ENCODE results near the gene ABCC1. TPM values are rescaled to one million over a fixed set of nuclear protein-coding genes. Genes with fewer than 3 reads are reported as not detected.

Gene ABCC1
- total RNA-seq, 2 donors from 2014 or later: 22.0 to 22.2 TPM

DNA sequence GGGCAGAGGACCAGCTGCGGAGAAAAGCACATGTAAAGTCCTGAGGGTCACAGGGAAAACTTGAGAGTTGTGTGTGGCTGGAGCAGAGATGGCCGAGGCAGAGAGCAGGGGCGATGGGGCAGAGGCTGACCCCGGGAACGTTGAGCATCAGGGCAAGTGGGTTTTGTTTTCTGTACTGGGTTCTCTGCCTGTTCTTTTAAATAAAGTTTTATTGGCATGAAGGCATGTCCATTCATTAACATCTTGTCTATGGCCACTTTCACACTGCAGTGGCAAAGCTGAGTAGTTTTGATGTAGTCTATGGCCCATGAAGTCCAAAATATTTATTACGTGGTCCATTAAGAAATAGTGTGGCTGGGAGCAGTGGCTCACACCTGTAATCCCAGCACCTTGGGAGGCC lies 64.4 kb downstream of the ABCC1 start:
- no peak for DNase-seq
- Histone ChIP-seq H3K4me3 (no peak overlapping the region), H3K4me1 (no peaks in the 10 kb centered on the region), H3K9me3 (no peaks in the 10 kb centered on the region), H3K27ac (no peak overlapping the region), H3K27me3 (no peaks in the 10 kb centered on the region), H3K9ac (ENCODE audit: low read depth in 2 of 2, low read length in 2 of 2) (no peak overlapping the region), H3K36me3 (no peaks in the 10 kb centered on the region)
- TF ChIP-seq, protein P1, sequence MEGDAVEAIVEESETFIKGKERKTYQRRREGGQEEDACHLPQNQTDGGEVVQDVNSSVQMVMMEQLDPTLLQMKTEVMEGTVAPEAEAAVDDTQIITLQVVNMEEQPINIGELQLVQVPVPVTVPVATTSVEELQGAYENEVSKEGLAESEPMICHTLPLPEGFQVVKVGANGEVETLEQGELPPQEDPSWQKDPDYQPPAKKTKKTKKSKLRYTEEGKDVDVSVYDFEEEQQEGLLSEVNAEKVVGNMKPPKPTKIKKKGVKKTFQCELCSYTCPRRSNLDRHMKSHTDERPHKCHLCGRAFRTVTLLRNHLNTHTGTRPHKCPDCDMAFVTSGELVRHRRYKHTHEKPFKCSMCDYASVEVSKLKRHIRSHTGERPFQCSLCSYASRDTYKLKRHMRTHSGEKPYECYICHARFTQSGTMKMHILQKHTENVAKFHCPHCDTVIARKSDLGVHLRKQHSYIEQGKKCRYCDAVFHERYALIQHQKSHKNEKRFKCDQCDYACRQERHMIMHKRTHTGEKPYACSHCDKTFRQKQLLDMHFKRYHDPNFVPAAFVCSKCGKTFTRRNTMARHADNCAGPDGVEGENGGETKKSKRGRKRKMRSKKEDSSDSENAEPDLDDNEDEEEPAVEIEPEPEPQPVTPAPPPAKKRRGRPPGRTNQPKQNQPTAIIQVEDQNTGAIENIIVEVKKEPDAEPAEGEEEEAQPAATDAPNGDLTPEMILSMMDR (IDR thresholded peaks at IDR 0.05): no peak
- intact Hi-C loops (cut with DNase I): loop anchor here (10.0 kb wide), 1 partner anchor 59 kb away; no protein-coding TSS in a partner anchor

DNA sequence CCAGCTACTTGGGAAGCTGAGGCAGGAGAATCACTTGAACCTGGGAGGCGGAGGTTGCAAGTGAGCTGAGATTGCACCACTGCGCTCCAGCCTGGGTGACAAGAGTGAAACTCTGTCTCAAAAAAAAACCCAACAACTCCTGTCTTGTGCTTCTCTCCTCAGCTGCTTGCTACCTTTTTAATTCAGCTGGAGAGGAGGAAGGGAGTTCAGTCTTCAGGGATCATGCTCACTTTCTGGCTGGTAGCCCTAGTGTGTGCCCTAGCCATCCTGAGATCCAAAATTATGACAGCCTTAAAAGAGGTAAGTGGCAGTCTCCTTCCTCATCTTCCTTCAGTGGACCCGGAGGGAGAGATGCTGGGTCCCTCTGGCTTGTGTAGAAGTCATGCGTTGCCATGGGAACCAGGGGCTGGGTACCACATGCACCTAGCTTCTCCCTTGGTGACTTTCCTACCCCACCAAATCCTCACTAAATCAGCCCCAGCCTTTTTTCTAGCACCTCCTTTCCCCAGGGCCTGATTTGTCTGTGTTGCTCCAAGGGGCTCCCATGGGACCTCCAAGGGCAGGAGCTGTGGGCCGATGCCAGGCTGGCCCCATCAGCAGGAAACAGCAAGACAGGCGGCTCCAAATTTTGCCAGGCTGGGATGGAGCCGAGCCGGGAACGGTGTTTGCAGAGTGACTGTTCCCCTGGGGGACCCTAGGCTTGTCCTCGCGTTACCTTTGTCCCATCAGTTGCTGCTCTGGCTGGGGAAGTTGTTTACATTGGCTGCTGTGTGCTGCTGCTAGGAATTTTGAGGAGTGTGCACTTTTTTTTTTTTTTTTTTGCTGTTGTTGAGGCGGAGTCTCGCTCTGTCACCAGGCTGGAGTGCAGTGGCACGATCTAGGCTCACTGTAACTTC lies 65.2 kb downstream of the ABCC1 start:
- Histone ChIP-seq H3K9ac (ENCODE audit: low read depth in 2 of 2, low read length in 2 of 2) (no peak overlapping the region), H3K9me3 (no peaks in the 10 kb centered on the region), H3K4me3 (no peak overlapping the region), H3K27ac (no peak overlapping the region), H3K4me1 (no peaks in the 10 kb centered on the region), H3K36me3 (no peaks in the 10 kb centered on the region), H3K27me3 (no peaks in the 10 kb centered on the region)
- DNase-seq: no peak
- intact Hi-C loops (cut with DNase I): loop anchor here (10.0 kb wide), 1 partner anchor 60 kb away; no protein-coding TSS in a partner anchor
- TF ChIP-seq, protein P1 (IDR thresholded peaks at IDR 0.05): no peak

DNA sequence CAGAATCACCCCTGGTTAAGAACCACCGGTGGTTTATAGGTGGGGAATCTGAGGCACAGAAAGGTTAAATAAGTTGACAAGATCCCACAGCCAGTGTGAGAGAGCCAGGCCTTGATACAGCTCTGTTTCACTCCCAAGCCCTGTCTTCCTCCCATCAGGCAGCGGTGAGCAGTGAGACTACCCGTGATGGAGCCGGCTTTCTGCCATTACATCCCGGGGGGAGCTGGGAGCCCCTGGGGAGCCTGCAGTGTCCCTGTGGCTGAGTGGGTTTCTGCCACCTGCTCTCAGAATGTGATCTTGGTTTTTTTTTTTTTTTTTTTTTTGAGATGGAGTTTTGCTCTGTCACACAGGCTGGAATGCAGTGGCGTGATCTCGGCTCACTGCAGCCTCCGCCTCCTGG lies 66.4 kb downstream of the ABCC1 start:
- no peak overlapping the region for H3K27ac ChIP-seq
- no peak for DNase-seq
- no peaks in the 10 kb centered on the region for H3K36me3 ChIP-seq
- H3K4me1 ChIP-seq: no peaks in the 10 kb centered on the region
- H3K9me3 ChIP-seq: no peaks in the 10 kb centered on the region
- TF ChIP-seq, protein P1 (IDR thresholded peaks at IDR 0.05): no peak
- no peak overlapping the region for H3K4me3 ChIP-seq
- intact Hi-C loops (cut with DNase I): loop anchor here (10.0 kb wide), 1 partner anchor 61 kb away; no protein-coding TSS in a partner anchor
- no peak overlapping the region for H3K9ac ChIP-seq (ENCODE audit: low read depth in 2 of 2, low read length in 2 of 2)
- H3K27me3 ChIP-seq: no peaks in the 10 kb centered on the region

DNA sequence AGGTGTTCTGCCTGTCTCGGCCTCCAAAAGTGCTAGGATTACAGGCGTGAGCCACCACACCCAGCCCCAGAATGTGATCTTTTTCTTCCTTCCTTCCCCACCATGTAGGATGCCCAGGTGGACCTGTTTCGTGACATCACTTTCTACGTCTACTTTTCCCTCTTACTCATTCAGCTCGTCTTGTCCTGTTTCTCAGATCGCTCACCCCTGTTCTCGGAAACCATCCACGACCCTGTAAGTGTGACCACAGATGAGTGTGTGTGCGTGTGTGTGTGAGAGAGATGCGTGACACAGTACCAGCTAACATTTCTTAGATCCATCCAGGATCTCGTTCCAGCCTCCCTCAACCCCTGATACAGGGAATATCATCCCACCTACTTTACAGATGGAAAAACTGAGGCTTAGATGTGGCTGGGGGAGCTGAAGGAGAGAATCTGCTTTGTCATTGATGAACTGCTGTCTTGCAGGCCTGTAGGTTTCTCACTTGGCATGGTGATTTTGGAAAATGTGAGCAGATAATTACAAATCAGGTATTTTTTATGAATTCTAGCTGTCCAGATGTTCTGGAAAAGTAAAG lies 67.1 kb downstream of the ABCC1 start:
- intact Hi-C loops (cut with DNase I): loop anchor here (10.0 kb wide), 1 partner anchor 62 kb away; no protein-coding TSS in a partner anchor
- H3K36me3 ChIP-seq: no peaks in the 10 kb centered on the region
- H3K27ac ChIP-seq: no peak overlapping the region

DNA sequence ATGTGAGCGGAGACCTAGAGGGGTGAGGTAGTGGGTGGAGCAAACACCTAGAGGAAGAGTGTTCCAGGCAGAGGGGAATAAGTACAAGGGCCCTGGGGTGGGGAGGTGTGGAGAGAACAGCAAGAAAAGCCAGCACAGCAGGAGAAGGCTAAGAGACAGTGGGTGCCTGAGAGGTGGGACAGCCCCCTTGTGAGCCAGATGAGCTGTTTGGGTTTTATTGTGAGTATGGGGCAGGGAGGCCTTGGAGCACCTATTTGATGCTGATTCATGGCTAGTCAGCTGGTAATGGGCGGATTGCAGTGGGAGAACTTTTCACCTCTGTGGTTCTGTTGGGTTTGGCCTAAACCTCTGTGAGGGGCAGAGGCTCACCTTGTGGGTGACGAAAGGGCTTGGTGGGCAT lies 68.4 kb downstream of the ABCC1 start:
- Histone ChIP-seq H3K36me3 (no peaks in the 10 kb centered on the region), H3K4me3 (no peak overlapping the region), H3K27me3 (no peaks in the 10 kb centered on the region), H3K9ac (ENCODE audit: low read depth in 2 of 2, low read length in 2 of 2) (no peak overlapping the region), H3K27ac (no peak overlapping the region), H3K4me1 (peaks cover 8% of the 10 kb centered on the region), H3K9me3 (no peaks in the 10 kb centered on the region)
- intact Hi-C loops (cut with DNase I): loop anchor here (10.0 kb wide), 1 partner anchor 63 kb away; no protein-coding TSS in a partner anchor
- TF ChIP-seq, protein P1 (IDR thresholded peaks at IDR 0.05): no peak
- DNase-seq: no peak

More for the DNA sequence above, 67.1 kb downstream of the ABCC1 start:
- no peaks in the 10 kb centered on the region for H3K9me3 ChIP-seq
- no peak overlapping the region for H3K4me3 ChIP-seq
- H3K4me1 ChIP-seq: no peaks in the 10 kb centered on the region
- no peaks in the 10 kb centered on the region for H3K27me3 ChIP-seq
- TF ChIP-seq, protein P1 (IDR thresholded peaks at IDR 0.05): no peak
- H3K9ac ChIP-seq (ENCODE audit: low read depth in 2 of 2, low read length in 2 of 2): no peak overlapping the region
- DNase-seq: no peak

All from colonic mucosa (tissue), 4 donors.